ENCODE data around the gene RBKS.
"Not testable (repeated sequence)": the region's sequence is repeated elsewhere in the genome, so short reads cannot be mapped to it uniquely, and the experiment has no call there.

RBKS gene

DNA sequence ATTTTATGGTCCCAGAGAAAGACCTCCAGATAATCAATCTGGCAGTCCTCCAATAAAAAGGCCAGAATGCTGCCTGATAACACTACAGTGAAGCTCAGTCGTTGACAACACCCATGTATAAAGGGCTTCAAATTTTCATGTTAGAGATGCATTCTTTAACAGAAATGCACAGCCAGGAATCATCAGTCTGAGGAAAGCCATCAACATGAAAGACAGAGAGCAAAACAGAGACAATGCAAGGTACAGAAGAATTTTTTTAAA is 14.1 kb upstream of the RBKS start:
- no peak for DNase-seq

DNA sequence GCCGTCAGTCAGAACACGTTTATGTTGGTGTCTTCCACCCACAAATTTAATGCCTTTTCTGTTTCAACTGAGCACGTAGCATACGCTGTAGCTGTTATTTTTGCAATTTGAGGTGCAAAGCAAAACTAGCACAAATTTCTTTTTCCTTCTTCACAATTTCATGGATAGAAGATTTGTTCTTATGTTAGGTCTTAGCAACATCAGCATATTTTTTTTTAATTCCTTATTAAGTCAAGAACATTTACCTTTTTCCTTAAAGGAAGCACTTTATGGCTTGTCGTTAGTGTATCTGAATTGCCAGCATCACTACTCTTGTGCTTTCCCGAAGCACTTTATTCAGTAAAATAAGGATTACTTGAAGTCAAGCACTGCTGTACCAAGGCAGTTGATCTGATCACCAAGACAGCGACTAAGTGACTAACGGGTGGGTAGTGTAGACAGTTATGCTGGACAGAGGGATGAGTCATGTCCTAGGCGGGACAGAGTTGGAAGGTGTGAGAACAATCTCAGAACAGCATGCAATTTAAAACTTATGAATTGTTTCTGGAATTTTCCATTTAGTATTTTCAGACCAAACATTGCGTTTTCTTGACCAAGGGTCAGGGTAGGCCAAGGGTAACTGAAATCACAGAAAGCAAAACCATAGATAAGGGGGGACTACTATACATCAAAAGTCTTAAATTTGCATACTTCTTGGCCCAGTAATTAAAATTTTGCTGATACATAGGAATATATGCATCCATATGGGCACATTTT is 13.6 kb upstream of the RBKS start:
- DNase-seq, result no peak

DNA sequence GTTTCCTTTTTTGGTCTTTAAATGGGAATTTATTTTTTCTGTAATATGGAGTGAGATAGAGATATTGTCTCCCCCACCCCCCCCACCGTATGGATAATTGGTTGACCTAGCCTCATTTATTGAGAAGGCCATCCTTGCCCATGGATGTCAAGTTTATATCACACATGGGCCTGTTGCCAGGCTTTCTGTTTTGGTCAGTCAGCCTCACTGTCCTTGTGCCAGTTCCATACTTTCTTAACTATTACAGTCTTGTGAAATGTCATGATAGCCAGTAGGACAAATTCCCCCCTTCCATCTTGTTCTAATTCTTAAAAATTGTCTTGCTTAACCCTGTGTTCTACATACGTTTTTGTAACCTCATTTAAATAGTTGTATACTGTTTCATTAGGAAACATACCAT is 12.8 kb upstream of the RBKS start:
- no peak for DNase-seq

DNA sequence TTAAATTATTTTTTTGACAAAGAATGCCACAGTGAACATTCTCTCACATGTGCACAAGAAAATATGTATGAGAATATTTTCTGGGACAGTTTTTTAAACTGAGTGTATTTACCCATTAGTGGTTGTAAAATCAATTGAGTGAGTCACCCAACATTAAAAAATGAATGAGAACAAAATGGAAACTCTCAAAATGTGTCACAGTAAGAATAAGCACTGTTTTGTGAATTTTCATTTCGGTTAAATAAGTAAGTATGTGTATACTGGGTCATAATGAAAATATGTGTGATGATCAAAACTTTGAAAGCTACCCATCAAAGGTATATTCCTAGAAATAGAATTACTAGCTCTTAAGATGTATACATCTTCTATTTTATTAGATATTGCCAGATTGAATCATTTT is 11.9 kb upstream of the RBKS start:
- no peak for DNase-seq

DNA sequence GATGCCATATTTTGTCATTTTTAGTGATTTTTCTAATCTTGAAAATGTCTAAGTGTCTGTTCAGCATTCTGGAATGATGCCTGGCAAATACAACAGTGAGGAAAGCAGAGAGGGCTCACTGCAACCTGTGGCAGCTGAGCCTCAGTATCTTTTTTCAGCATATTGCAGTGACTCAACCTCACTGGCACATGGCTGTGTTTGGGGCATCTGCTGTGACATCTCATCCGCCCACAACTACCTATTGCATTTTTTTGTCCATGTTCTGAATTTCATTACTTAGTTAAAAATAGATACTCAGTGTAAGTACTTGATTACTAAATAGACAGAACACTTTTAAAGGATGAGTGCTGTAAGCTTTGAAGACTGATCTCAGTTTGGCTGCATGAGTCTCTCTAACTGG is 11.0 kb upstream of the RBKS start:
- no peak for DNase-seq

DNA sequence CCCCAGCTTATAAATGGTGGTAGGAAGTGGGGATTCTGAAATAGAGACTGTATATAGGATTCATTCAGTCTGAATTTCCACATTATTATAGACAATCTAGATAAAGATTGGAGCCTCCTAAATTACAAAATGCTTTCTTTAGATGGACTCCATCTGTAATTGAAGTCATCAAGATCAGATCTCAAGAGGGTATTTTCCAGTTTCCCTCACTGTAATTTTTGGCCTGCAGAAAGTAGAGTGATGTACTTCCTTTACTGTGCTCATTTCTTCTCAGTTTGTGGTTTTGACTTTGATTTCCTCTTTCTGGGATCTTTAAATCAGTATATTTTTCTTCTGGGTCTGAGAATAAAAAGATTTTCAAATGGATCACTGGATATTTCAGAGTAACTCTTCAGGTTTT is 7.5 kb upstream of the RBKS start:
- no peak for DNase-seq

DNA sequence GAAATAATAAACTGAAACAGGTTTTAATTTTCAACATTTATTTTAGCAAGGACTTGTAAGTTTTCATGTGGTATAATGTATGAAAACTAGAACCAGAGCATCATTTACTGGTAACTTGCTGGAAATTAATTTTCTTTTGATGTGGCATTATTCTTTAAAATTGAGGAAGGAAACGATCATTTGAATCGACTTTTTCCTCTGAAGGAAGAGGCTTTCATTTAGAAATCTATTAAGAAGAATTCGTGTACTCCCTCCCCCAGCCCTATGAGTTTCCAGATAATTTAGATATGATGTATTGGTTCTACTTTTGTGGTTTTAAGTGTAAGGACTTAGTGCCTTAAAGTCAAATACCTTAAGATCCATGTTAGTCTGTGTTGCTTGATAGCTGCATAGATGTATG is 2.8 kb upstream of the RBKS start:
- DNase-seq, result no peak

DNA sequence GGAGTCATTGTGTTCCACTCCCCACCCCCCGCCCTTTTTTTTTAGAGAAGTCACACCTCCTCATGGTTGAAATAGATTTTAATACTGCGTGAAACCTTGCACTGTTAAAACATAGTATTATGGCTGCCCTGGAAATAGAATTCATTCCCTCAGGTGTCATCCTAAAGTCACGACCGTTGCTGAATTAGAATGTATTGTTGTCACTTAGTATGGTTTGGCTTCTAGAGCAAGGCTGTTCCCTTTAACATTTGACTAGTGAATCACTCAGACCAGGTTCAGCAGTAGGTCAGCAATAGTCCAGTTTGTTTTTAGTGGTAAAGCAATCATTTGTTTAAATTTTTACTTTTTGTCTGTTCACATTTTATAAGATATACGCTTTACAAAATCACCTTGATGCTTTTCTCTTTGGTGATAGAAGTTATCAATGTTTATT is 1.5 kb upstream of the RBKS start:
- no peak for DNase-seq

DNA sequence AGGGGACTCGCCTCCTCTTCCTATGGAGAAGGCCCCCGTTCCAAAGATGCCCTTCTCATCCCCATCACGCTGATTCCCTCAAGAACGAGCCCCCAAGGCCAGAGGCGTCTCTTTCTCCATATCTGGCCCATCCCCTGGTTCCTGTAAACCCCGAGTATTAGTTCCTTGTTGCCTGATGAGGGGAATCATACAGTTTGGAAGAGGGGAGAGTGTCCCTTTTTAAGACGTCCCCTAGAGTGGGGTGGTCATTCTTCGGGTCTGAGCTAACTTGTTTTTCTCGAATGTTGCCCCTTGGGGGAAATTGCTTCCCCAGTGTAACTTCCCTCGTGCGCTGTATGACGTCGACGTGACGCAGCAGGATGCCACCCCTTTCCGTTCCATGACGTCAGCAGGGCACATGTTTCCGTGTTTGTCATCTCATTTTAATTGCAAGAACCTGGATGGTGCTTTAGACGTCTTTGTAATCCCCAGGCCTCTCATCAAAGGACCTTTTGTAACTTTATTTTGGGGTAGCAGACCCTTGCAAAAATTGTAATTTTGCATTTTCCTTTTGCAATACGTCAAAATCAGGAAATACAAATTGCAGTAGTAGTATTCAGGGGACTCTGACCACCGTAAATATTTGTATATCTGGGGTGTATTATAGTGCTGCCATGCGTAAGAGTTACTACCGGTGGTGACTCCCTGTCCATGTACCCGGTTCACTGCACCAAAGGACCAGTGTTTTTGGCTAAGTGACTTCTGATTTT is 911 bp upstream of the RBKS start:
- DNase-seq, result peak; percentile 53

DNA sequence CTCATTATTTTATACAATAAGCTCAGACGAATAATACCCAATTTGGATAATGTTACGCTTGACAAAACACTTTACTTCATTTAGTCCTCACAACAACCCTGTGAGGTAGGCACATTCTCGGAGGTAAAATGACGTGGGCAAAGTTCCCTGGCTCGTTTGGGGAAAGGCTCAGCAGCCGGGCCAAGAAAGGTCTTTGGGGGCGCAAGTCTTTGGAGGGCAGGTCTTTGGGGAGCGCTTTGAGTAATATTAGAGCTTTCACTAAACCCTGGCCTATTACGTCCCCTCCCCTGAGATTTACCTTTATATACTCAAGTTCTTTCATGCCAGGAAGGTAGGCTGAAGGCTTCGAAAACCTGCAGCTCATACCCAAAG is 427 bp downstream of the RBKS start:
- DNase-seq, result peak; percentile 30

DNA sequence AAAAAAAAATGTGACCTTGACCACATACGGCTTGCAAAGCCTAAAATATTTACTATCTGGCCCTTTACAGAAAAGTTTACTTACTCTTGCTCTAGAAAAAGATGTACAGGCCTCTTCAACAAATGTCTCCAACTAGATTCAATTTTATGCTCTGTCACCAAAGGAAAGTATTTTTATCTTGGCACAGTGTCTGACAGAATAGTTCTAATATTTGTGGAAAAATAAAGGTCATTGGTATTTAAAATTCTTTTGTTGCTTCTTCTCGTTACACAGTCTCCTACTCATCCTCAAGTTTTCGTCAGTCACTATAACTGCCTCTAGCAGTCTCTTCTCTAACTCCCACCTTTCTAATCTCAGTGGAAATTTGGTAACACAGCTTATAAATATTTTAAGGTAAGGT is 1.4 kb downstream of the RBKS start:
- DNase-seq, result no peak

DNA sequence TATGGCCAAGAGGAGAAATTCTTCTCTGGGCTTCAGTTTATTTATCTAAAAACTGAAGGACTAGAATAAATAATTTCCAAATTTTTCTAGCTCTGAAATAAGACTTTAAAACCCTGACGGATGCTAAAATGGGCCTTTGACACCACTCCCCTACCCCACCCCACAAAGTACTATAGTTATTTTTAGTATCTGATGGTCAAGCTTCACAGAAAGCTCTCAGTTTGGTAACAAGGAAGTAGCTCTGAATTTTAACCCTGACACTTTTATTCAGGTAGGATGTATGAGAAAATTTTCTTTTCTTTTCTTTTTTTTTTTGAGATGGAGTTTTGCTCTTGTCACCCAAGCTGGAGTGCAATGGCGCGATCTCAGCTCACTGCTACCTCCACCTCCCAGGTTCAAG is 2.4 kb downstream of the RBKS start:
- no peak for DNase-seq

DNA sequence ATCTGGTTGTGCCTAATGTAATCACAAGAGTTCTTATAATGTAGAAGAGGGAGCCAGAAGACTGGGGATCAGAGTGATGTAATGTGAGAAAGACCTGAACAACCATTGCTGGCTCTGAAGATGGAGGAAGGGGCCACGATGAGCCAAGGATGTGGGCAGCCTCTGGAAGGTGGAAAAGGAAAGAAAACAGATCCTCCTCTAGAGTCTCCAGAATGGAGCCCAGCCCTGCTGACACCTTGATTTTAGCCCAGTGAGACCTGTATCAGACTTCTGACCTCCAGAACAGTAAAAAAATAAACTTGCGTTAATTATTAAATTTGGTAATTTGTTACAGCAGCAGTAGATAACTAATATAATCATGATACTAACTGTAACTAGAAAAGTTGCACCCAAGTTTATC is 3.1 kb downstream of the RBKS start:
- DNase-seq, result no peak

DNA sequence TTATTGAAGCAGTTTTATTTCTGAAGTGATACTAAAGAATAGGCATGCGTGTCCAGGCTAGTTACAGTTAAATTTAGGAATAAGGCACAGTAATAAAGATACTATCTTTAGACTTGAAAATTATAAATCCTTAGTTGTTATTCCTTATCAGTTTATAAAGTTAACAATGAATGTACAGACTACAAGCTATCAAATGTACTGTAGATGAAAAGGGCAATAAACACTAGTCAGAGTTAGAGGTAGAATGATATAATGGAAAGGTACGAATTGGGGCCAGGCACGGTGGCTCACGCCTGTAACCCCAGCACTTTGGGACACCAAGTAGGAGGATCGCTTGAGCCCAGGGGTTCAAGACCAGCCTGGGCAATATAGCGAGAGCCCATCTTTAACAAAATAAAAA is 3.9 kb downstream of the RBKS start:
- DNase-seq, result no peak

DNA sequence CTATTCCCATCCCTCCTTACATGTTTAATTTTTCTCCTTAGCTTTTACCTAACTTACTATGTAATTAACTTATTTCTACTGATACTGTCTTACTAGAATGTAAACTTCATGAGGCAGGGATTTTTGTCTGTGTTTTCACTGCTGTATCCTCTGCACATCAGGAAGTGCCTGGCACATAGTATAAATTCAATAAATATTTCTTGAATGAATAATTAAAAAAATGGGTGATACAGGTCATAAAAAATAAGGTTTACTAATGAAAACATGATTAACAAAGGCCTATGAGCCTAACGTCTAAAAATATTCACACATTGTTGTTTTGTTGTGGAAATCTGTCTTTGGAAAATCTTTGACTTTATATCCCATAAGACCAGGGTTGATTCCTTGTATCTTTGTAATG is 4.5 kb downstream of the RBKS start:
- DNase-seq, result no peak

DNA sequence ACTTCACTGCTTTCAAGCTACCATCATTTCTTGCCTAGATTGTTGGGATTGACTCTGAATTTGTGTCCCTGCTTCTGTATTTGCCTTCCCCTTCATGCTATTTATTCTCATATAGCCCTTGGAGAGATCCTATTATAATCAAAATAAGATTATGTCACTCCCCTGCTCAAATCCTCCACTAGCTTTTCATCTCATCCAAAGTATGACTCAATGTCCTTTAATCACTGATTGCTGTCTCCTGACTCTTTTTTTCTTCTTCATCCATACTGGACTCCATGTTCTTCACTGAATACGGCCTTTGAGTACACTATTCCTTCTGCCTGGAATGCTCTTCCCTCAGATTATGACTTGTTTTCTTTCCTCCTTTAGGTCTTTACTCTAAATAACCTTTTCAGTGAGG is 5.0 kb downstream of the RBKS start:
- DNase-seq, result no peak

DNA sequence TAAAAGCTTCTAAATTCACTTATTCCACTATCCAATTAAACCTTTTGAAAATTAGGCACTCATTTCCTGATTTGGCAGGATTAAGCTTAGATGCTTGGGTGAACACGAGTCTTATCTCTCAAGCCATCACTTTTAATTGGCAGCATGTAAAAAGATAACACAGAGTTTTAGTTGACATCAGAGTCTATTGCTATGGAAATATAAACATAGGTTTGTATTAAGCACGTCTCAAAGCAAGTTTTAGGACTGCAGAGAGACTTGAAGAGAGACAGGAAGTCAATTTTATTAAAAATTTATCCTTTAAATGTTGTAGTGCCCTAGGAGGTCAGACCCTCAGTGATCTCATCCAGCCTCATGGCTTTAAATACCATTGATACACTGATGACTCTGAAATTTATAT is 5.6 kb downstream of the RBKS start:
- DNase-seq, result no peak

DNA sequence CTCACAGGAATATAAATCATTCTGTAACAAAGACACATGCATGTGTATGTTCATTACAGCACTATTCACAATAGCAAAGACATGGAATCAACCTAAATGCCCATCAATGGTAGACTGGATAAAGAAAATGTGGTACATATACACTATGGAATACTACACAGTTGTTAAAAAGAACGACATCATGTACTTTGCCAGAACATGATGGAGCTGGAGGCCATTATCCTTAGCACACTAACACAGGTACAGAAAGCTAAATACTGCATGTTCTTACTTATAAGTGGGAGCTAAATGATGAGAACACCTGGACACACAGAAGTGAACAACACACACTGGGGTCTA is 7.6 kb downstream of the RBKS start:
- DNase-seq, result not testable (repeated sequence)

DNA sequence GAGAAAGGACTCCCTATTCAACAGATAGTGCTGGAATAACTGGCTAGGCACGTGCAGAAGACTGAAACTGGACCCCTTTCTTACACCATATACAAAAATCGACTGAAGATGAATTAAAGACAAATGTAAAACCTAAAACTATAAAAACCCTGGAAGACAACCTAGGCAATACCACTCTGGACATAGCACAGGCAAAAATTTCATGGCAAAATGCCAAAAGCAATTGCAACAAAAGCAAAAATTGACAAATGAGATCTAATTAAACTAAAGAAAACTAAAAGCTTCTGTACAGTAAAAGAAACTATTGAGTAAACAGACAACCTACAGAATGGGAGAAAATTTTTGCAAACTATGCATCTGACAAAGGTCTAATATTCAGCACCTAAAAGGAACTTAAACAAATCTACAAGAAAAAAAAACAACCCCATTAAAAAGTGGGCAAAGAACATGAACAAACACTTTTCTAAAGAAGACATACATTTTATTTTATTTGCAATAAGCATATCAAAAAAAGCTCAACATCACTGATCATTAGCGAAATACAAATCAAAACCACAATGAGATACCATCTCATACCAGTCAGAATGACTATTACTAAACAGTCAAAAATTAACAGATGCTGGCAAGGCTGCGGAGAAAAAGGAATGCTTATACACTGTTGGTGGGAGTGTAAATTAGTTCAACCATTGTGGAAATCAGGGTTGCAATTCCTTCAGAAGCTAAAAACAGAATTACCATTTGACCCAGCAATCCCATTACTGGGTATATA is 8.2 kb downstream of the RBKS start:
- not testable (repeated sequence) for DNase-seq

DNA sequence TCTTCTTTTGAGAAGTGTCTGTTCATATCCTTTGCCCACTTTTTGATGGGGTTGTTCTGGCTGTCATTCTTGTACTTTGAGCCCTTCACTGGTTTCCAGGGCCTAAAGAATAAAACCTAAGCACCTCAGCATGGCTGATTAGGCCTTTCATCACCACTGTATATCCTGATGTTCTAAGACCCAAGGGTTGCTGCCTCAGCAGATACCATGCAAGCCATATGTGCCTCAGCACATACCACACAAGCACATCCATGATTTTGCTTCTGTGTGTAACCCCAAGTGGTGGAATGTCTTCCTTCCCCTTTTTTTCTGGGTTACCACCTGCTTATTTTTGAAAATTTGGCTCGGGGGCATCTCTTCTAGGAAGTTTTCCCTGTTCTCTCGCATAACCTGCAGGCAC is 11.4 kb downstream of the RBKS start:
- no peak for DNase-seq

DNA sequence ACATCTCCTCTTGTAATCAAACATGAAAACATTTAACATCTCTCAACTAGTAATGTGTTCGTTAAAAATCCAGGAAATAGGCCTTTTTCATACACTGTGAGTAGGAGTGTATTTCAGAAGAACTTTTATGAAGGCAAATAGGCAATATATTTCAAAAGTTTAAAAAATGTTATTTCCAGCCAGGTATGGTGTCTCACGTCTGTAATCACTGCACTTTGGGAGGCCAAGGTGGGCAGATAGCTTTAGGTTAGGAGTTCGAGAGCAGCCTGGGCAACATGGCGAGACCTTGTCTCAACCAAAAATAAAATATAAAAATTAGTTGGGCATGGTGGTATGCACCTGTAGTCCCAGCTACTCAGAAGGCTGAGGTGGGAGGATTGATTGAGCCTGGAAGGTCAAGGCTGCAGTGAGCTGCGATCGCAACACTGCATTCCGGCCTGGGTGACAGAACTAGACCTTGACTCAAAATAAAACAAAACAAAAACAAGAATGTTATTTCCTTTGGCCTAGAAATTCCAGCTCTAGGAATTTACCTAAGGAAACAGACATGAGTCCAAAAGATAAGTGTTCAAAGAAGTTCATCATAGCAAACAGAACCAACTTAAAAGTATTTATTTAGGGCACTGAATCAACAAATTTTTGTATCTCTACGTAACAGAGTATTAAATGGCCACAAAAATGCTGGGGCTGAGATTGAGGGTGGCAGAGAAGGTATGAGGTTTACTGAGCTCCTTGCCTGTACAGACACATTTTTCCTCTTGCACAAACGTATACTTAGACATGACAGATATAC is 14.9 kb downstream of the RBKS start:
- DNase-seq, result no peak

DNA sequence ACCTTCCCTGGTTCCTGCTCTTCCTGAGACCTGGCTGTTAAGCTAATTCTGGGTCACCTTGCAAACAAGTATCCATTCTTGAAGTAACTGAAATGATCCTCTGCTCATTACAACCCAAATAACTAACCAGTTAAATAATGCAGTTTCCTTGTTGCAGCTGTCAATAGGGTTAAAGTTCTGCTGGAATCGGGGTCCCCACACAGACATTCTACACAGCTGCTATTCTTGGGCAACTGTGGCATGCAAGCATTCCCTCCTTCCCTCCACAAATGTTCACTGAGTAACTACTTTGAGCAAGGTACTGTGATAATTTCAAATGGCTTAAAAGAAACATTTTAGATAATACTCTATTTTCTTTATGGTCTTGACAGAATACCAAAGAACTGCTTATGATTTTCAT is 17.1 kb downstream of the RBKS start:
- DNase-seq, result no peak

DNA sequence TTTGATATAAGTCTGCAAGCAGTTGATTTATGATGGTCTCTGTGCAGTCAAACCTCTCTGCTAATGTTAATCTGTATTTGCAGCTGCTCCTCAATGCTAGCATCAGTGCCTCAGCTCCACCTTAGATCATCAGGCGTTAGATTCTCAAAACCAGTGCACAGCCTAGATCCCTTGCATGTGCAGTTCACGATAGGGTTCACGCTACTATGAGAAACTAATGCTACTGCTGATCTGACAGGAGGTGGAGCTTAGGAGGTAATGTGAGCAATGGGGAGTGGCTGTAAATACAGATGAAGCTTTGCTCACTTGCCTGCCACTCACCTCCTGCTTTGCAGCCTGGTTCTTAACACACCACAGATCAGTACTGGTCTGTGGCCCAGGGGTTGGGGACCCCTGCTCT is 18.4 kb downstream of the RBKS start:
- no peak for DNase-seq

DNA sequence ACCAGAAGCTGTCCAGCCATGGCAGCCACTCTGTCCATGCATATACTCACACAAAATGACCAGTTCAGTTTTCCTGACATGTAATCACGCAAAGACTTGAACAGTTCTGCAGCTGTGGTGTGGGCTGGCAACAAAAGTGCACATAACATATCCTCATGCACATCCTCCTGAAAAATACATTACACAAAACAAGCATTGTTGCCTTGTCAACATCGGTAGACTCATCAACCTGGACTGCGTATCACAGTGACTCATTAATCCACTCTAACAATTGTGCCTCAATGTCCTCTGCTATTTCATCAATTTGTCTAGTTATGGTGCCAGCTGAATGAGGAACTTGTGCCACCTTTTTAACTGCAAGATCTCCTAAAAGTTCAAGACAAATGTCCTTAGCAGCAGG is 19.5 kb downstream of the RBKS start:
- no peak for DNase-seq

All from NCI-H1092 treated with DMSO at 0.1 percent for 48 hours (cell line).